WTC11 (cell line): Measurements from ENCODE around the gene GAS2L1. TPM values are rescaled to one million over a fixed set of nuclear protein-coding genes. Genes with fewer than 3 reads are reported as not detected.

Experiments
- ATAC-seq: fragments of 200-7000 bp; cut with Tn5 transposase; 2 replicates; pipeline ENCODE4 v1.10.0; 2021; ENCODE audit warnings: mild to moderate bottlenecking, moderate library complexity
- CTCF ChIA-PET: fragments of 300-600 bp; sonication (Branson Sonifier 250); formaldehyde crosslinking; loops from one replicate; lab custom pipeline; 2021; ENCODE audit warnings: antibody characterized with exemption; lab: Charles Lee
- POLR2A ChIA-PET: fragments of 350-600 bp; sonication (Branson Sonifier 250); formaldehyde crosslinking; loops from one replicate; lab custom pipeline; 2021; ENCODE audit warnings: antibody characterized with exemption; lab: Charles Lee
- DNase-seq: peaks from one replicate; pipeline ENCODE4 v3.0.0; 2021; ENCODE audit warnings: low spot score
- H3K27ac Mint-ChIP-seq: 2 replicates; pipeline ENCODE4 v1.8.0; 2021; ENCODE audit warnings: mixed read lengths
- H3K27me3 Mint-ChIP-seq: 2 replicates; pipeline ENCODE4 v1.8.0; 2021; ENCODE audit warnings: low read depth, mild to moderate bottlenecking, moderate library complexity, mixed read lengths
- H3K36me3 Mint-ChIP-seq: 2 replicates; pipeline ENCODE4 v1.8.0; 2021; ENCODE audit warnings: mixed read lengths
- H3K4me1 Mint-ChIP-seq: 2 replicates; pipeline ENCODE4 v1.8.0; 2022; ENCODE audit warnings: mixed read lengths
- H3K4me3 Mint-ChIP-seq: 2 replicates; pipeline ENCODE4 v1.8.0; 2021; ENCODE audit warnings: mild to moderate bottlenecking, moderate library complexity, mixed read lengths
- H3K9me3 Mint-ChIP-seq: 2 replicates; pipeline ENCODE4 v1.8.0; 2021; ENCODE audit warnings: mixed read lengths
- E2F1 ChIP-seq: sonication (generic); formaldehyde crosslinking; IDR thresholded peaks from 2 replicates; pipeline ENCODE4 v1.8.0; 2022; ENCODE audit warnings: mild to moderate bottlenecking, missing genetic modification reagents
- FOXK1 ChIP-seq: sonication (generic); formaldehyde crosslinking; IDR thresholded peaks from 2 replicates; pipeline ENCODE4 v1.8.0; 2022; ENCODE audit warnings: mild to moderate bottlenecking, moderate library complexity, missing genetic modification reagents
- FOXP4 ChIP-seq: sonication (generic); formaldehyde crosslinking; IDR thresholded peaks from 2 replicates; pipeline ENCODE4 v1.8.0; 2022; ENCODE audit warnings: mild to moderate bottlenecking, missing genetic modification reagents
- HMGA2 ChIP-seq: fragments of 250-450 bp; sonication (Bioruptor Pico); IDR thresholded peaks from 2 replicates; pipeline ENCODE4 v1.4.0; 2021; ENCODE audit warnings: mild to moderate bottlenecking, moderate library complexity
- HMGXB4 ChIP-seq: sonication (generic); formaldehyde crosslinking; IDR thresholded peaks from 2 replicates; pipeline ENCODE4 v1.8.1; 2023; ENCODE audit warnings: mild to moderate bottlenecking, moderate library complexity, missing genetic modification reagents
- IRF2 ChIP-seq: sonication (generic); formaldehyde crosslinking; IDR thresholded peaks from 2 replicates; pipeline ENCODE4 v1.8.0; 2022; ENCODE audit warnings: low read depth, missing genetic modification reagents, borderline replicate concordance
- MXD4 ChIP-seq: fragments of 250-450 bp; sonication (Bioruptor Pico); IDR thresholded peaks from 2 replicates; pipeline ENCODE4 v1.8.0; 2021; ENCODE audit warnings: mild to moderate bottlenecking, moderate library complexity, borderline replicate concordance
- NFE2L1 ChIP-seq: sonication (generic); formaldehyde crosslinking; IDR thresholded peaks from 2 replicates; pipeline ENCODE4 v1.8.1; 2023; ENCODE audit warnings: missing genetic modification reagents
- NR1H2 ChIP-seq: sonication (generic); formaldehyde crosslinking; IDR thresholded peaks from 2 replicates; pipeline ENCODE4 v1.9.0; 2021; ENCODE audit warnings: mild to moderate bottlenecking, moderate library complexity, missing genetic modification reagents
- NR3C1 ChIP-seq: sonication (generic); formaldehyde crosslinking; conservative IDR thresholded peaks from 2 replicates; pipeline ENCODE4 v1.8.1; 2023; ENCODE audit warnings: low read depth, mild to moderate bottlenecking, missing genetic modification reagents
- RORB ChIP-seq: fragments of 250-450 bp; sonication (Bioruptor Pico); IDR thresholded peaks from 2 replicates; pipeline ENCODE4 v1.9.0; 2021; ENCODE audit warnings: mild to moderate bottlenecking
- SMAD4 ChIP-seq: sonication (generic); formaldehyde crosslinking; IDR thresholded peaks from 2 replicates; pipeline ENCODE4 v1.8.0; 2022; ENCODE audit warnings: mild to moderate bottlenecking, missing genetic modification reagents
- TP53 ChIP-seq: sonication (generic); formaldehyde crosslinking; IDR thresholded peaks from 2 replicates; pipeline ENCODE4 v1.8.1; 2023; ENCODE audit warnings: mild to moderate bottlenecking, missing genetic modification reagents
- ZBTB43 ChIP-seq: sonication (generic); formaldehyde crosslinking; IDR thresholded peaks from 2 replicates; pipeline ENCODE4 v1.8.1; 2023; ENCODE audit warnings: mild to moderate bottlenecking, missing genetic modification reagents
- ZNF532 ChIP-seq: fragments of 250-450 bp; sonication (Bioruptor Pico); IDR thresholded peaks from 2 replicates; pipeline ENCODE4 v1.9.0; 2021; ENCODE audit warnings: mild to moderate bottlenecking, borderline replicate concordance
- total RNA-seq: library from RNA; stranded (reverse); gene quantifications from 3 replicates; pipeline ENCODE4 v1.2.3, GENCODE V29; 2021

GAS2L1 gene
- total RNA-seq, 1 experiment from 2014 or later, result 19.9 TPM

- TF ChIP-seq FOXP4, result no peak
- no peak for TF ChIP-seq MXD4 (CRISPR knock-in tag)
These were observed 41.1 kb upstream of the GAS2L1 start (continued) for GRCh38 chr22:29265305-29265704.

- POLR2A ChIA-PET, result interaction anchor here (1.3 kb wide), 1 partner anchor 60 kb away, joined by 6 read pairs; the partner anchor contains the start of gene EMID1
- peaks cover 4% of the 10 kb centered on the region for H3K27me3 Mint-ChIP-seq
- peaks cover 30% of the 10 kb centered on the region for H3K36me3 Mint-ChIP-seq
- ATAC-seq (no peak), DNase-seq (no peak)
- H3K4me1 Mint-ChIP-seq, result peaks cover 27% of the 10 kb centered on the region
- CTCF ChIA-PET, result interaction anchor here (1.2 to 1.5 kb wide), 3 partner anchors 20 to 112 kb away, joined by 4 to 10 read pairs (median 7); no protein-coding TSS in a partner anchor
- no peak for TF ChIP-seq NFE2L1 (CRISPR knock-in tag)
- TF ChIP-seq NR3C1 (CRISPR knock-in tag), result no peak
- TF ChIP-seq HMGXB4 (CRISPR knock-in tag), result no peak
- no peak for TF ChIP-seq ZBTB43 (CRISPR knock-in tag)
- TF ChIP-seq ZNF532, result no peak
- TF ChIP-seq RORB (CRISPR knock-in tag), result no peak
- no peak for TF ChIP-seq E2F1
- TF ChIP-seq, all 79 proteins: peak for 0
- Mint-ChIP-seq H3K27ac (peak overlapping the region; percentile 73), H3K9me3 (no peaks in the 10 kb centered on the region), H3K4me3 (peak overlapping the region; percentile 85)
These were observed 40.5 kb upstream of the GAS2L1 start for GRCh38 chr22:29265929-29266328.

GRCh38 chr22:29266564-29267461, 39.6 kb upstream of the GAS2L1 start:
- Mint-ChIP-seq H3K36me3 (peaks cover 35% of the 10 kb centered on the region), H3K4me1 (peaks cover 35% of the 10 kb centered on the region), H3K4me3 (peak overlapping the region; percentile 85), H3K27ac (peak overlapping the region; percentile 73), H3K27me3 (peaks cover 4% of the 10 kb centered on the region), H3K9me3 (no peaks in the 10 kb centered on the region)
- CTCF ChIA-PET, result interaction anchor here (0.8 to 1.7 kb wide), 7 partner anchors 7 to 113 kb away, joined by 3 to 10 read pairs (median 4); no protein-coding TSS in a partner anchor
- DNase-seq (no peak), ATAC-seq (no peak)
- POLR2A ChIA-PET, result interaction anchor here (1.3 kb wide), 1 partner anchor 61 kb away, joined by 6 read pairs; the partner anchor contains the start of gene EMID1
- TF ChIP-seq SMAD4 (CRISPR knock-in tag) (no peak), HMGA2 (CRISPR knock-in tag) (no peak), FOXK1 (CRISPR knock-in tag) (no peak), NR1H2 (no peak), ZBTB43 (CRISPR knock-in tag) (peak; percentile 36; the same call in 1 of the 2 replicates), IRF2 (CRISPR knock-in tag) (no peak), TP53 (no peak)
